Cerebellar cortex (tissue), 1 donor: ENCODE measurements around the gene BOD1L1.

Source experiments
- DNase-seq: peaks from one replicate; pipeline ENCODE4 v3.0.0-alpha.2; 2015; ENCODE audit warnings: low spot score

Gene BOD1L1

GRCh38 chr4:13524504-13525243, 102.9 kb downstream of the BOD1L1 start:
- DNase-seq = no peak

DNA sequence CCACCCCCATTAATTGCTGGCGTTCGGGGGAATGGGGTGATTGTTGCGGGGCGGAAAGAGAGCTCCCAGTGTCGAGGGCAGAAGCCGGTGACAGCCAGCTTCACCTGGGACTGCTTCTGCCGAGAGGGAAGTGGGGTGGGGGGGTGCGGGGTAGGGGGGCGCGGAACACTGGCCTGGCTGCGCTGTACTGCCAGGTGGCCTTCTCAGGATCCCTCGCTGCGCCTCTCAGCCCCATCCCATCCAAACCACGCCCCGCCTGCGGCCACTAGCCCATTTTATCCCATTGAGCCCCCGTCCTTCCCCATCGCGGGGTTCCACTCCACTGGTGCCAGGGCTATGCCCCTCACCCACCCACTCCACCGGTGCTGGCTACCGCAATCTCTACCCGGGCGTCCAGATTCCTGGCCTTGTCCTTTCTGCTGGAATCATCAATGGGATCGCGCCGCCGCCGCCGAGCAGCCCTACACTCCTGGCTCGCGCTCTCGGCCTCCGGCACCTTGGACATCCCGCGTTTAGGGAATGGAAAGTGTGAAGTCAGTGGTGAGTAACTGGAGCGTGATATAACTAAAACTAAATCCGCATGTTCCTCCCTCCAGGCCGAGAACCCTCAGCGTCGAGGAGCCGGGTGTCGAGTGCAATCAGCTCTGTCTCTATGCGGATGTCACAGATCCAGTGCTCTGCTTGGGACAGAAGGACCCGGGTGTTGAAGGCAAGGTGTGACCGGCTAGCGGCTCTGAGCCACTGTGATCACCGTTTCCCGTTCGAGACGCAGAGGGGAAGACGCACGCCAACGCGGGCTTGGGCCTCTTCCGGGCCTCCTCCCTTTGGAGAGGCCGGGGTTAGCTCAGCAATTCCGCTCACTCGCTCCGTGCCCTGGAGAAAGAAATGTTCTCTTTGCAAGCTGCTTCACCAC, 103.7 kb downstream of the BOD1L1 start:
- no peak for DNase-seq

DNA sequence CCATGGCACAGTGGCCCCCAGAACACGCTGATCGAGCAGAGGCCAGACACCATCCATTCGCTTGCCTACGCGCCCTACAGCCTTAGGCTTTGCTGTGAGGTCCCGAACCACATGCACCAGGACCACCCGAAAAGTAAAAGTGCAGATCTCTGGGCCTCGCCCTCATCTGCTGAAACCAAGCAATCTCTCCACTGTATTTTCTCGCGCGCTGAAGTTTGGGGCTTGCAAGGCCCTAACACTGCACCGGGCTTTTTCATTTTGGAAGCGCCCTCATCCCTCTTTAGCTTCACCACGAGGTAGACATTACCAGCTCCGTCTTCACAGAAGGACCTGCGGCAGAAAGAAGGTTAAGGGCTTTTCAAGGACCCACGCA, 104.4 kb downstream of the BOD1L1 start:
- DNase-seq = no peak

DNA sequence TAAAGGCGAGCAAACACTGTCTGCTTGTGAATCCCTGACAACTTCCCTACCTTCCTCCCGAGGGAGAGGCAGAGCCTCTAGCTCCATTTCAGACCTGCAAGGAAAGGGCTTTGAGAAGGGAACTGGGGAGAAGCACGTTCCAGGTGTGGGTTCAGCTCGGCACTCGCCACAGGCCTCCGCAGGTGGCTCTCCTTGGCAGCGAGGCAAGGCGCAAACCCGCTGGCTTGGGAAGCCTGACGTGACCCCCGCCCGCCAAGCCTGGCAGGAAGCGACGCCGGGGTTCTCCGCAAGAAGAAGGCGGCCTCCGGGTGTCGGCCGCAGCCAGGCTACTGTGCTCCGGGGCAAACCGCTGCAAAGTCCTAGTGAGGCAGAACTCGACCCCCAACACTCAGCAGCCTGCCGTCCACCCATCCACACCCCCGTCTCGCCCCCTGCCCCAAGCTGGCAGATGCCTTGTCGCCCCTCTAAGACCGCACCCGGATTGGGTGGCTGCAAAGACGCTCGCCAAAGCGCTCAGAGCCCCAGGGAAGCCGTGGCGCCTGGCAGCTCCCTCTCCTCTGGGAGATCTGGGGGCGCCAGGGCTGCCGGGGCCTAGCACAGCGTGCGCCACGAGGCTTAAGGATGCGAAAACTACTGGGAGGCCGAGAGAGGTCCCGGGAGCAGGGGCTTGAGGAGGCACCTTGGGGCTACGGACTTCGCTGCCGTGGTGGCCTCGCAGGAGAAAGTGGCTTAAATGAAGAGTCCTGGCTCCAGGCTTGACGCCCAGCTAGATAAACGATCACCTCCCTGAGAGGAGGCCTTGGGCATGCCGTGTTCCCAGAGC, 105.0 kb downstream of the BOD1L1 start:
- DNase-seq = no peak

- DNase-seq = no peak
These were observed 106.5 kb downstream of the BOD1L1 start for GRCh38 chr4:13521047-13521446.
